22Rv1 (cell line): ENCODE results near the gene LCT.

Experiments used
- ZFX ChIP-seq: fragments of 450-650 bp; IDR thresholded peaks from 2 replicates; pipeline ENCODE4 v1.6.1; 2017; ENCODE audit warnings: antibody characterized with exemption, borderline replicate concordance
- TF ChIP-seq, protein P1 (sequence below): fragments of 450-650 bp; IDR thresholded peaks from 2 replicates; pipeline ENCODE4 v1.5.1; 2017; ENCODE audit warnings: mild to moderate bottlenecking

DNA sequence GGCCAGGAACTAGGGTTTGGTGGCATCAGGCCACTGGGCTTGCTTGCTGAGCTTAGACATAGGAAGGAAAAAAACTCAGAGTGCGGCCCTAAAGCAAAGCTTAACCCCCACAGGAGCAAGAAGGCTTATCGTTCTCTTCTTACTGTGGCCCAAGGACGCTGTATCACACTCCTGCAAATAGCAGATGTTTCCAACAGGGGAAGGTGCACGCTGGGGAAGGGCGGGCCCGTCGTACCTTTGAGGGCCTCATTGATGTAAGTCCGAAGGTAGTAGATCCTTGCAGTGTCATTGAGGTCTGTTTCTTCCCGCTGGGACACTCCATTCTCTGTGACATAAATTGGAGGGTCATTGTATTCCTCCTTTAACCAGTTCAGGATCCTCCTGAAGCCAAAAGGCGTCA, 46.6 kb downstream of the LCT start:
- TF ChIP-seq, protein P1, sequence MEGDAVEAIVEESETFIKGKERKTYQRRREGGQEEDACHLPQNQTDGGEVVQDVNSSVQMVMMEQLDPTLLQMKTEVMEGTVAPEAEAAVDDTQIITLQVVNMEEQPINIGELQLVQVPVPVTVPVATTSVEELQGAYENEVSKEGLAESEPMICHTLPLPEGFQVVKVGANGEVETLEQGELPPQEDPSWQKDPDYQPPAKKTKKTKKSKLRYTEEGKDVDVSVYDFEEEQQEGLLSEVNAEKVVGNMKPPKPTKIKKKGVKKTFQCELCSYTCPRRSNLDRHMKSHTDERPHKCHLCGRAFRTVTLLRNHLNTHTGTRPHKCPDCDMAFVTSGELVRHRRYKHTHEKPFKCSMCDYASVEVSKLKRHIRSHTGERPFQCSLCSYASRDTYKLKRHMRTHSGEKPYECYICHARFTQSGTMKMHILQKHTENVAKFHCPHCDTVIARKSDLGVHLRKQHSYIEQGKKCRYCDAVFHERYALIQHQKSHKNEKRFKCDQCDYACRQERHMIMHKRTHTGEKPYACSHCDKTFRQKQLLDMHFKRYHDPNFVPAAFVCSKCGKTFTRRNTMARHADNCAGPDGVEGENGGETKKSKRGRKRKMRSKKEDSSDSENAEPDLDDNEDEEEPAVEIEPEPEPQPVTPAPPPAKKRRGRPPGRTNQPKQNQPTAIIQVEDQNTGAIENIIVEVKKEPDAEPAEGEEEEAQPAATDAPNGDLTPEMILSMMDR = no peak
- no peak for TF ChIP-seq ZFX
